OCI-LY3 (cell line): Measurements from ENCODE around the gene DYNC1I1.

Source experiments
- H2AFZ ChIP-seq: fragments of 200-600, 300-600 bp; shearing (Covaris generic); 2 replicates; pipeline ENCODE4 v1.6.0; 2014; ENCODE audit warnings: antibody characterized with exemption, low read depth, low read length
- H3K27ac ChIP-seq: fragments of 200-600, 300-600 bp; sonication (generic); 2 replicates; pipeline ENCODE4 v1.5.1; 2014; ENCODE audit warnings: mild to moderate bottlenecking, low read length, moderate library complexity, mixed read lengths
- H3K27me3 ChIP-seq: fragments of 200-600, 300-600 bp; sonication (generic); 2 replicates; pipeline ENCODE4 v1.6.1; 2014; ENCODE audit warnings: low read depth, low read length, mixed read lengths
- H3K36me3 ChIP-seq: fragments of 200-600, 300-600 bp; sonication (generic); replicated peaks from 2 replicates; pipeline ENCODE3; 2014; ENCODE audit warnings: low read depth, low read length, mixed read lengths
- H3K4me1 ChIP-seq: fragments of 300-600, 200-600 bp; sonication (generic); 2 replicates; pipeline ENCODE4 v1.6.1; 2014; ENCODE audit warnings: low read length, mixed read lengths
- H3K4me2 ChIP-seq: fragments of 200-600, 300-600 bp; sonication (generic); 2 replicates; pipeline ENCODE4 v1.6.1; 2014; ENCODE audit warnings: low read length, mixed read lengths
- H3K4me3 ChIP-seq: fragments of 300-600, 200-600 bp; sonication (generic); 2 replicates; pipeline ENCODE4 v1.5.1; 2014; ENCODE audit warnings: antibody characterized with exemption, mild to moderate bottlenecking, low read length, moderate library complexity
- H3K79me2 ChIP-seq: fragments of 300-600, 200-600 bp; shearing (Covaris generic); 2 replicates; pipeline ENCODE4 v1.6.1; 2014; ENCODE audit warnings: mild to moderate bottlenecking, low read length, mixed read lengths
- H3K9ac ChIP-seq: fragments of 300-600, 200-600 bp; shearing (Covaris generic); 2 replicates; pipeline ENCODE4 v1.6.0; 2014; ENCODE audit warnings: mild to moderate bottlenecking, low read length, moderate library complexity
- H3K9me3 ChIP-seq: fragments of 200-600, 300-600 bp; shearing (Covaris generic); 2 replicates; pipeline ENCODE4 v1.6.1; 2014; ENCODE audit warnings: low read length, mixed read lengths; ENCODE audit not compliant: insufficient read depth
- H4K20me1 ChIP-seq: fragments of 200-600, 300-600 bp; sonication (generic); 2 replicates; pipeline ENCODE4 v1.6.1; 2016; ENCODE audit warnings: low read length, mixed read lengths; ENCODE audit not compliant: insufficient read depth
- CTCF ChIP-seq: fragments of 200-600, 300-600 bp; sonication (generic); IDR thresholded peaks from 2 replicates; pipeline ENCODE4 v1.5.1; 2014; ENCODE audit warnings: antibody characterized with exemption, low read length, low read depth
- EZH2phosphoT487 ChIP-seq: fragments of 200-600 bp; shearing (Covaris generic); IDR thresholded peaks from 2 replicates; pipeline ENCODE4 v1.6.1; 2018; ENCODE audit warnings: antibody characterized with exemption, mixed run types, low read depth

The DYNC1I1 gene

GRCh38 chr7:96085953-96086352 lies 313.6 kb downstream of the DYNC1I1 start:
- no peak overlapping the region for H3K27ac ChIP-seq
- no peaks in the 10 kb centered on the region for H3K36me3 ChIP-seq
- no peaks in the 10 kb centered on the region for H4K20me1 ChIP-seq
- H2AFZ ChIP-seq = no peak overlapping the region
- H3K4me3 ChIP-seq = no peak overlapping the region
- no peaks in the 10 kb centered on the region for H3K79me2 ChIP-seq
- TF ChIP-seq CTCF (no peak), EZH2phosphoT487 (no peak)
- no peak overlapping the region for H3K4me2 ChIP-seq
- no peak overlapping the region for H3K9ac ChIP-seq
- no peaks in the 10 kb centered on the region for H3K9me3 ChIP-seq
- H3K4me1 ChIP-seq = no peaks in the 10 kb centered on the region
- peaks cover 5% of the 10 kb centered on the region; the same call in 1 of the 2 replicates for H3K27me3 ChIP-seq

GRCh38 chr7:96088579-96088978 lies 316.2 kb downstream of the DYNC1I1 start:
- Histone ChIP-seq H3K79me2 (no peaks in the 10 kb centered on the region), H3K4me2 (no peak overlapping the region), H3K4me1 (no peaks in the 10 kb centered on the region), H3K9me3 (no peaks in the 10 kb centered on the region), H3K27me3 (peaks cover 12% of the 10 kb centered on the region), H3K4me3 (no peak overlapping the region), H3K27ac (no peak overlapping the region), H2AFZ (no peak overlapping the region), H4K20me1 (no peaks in the 10 kb centered on the region), H3K9ac (no peak overlapping the region), H3K36me3 (no peaks in the 10 kb centered on the region)
- no peak for TF ChIP-seq CTCF
- no peak for TF ChIP-seq EZH2phosphoT487

- H3K9ac ChIP-seq = no peak overlapping the region
- no peaks in the 10 kb centered on the region for H4K20me1 ChIP-seq
- H3K4me2 ChIP-seq = no peak overlapping the region
- H2AFZ ChIP-seq = no peak overlapping the region
- no peaks in the 10 kb centered on the region for H3K79me2 ChIP-seq
- H3K27me3 ChIP-seq = peaks cover 12% of the 10 kb centered on the region
- H3K9me3 ChIP-seq = no peaks in the 10 kb centered on the region
- no peaks in the 10 kb centered on the region for H3K36me3 ChIP-seq
- H3K27ac ChIP-seq = no peak overlapping the region
- H3K4me3 ChIP-seq = no peak overlapping the region
- no peaks in the 10 kb centered on the region for H3K4me1 ChIP-seq
- TF ChIP-seq EZH2phosphoT487 (no peak), CTCF (no peak)
These were observed 317.2 kb downstream of the DYNC1I1 start for GRCh38 chr7:96089511-96089910.

- no peak overlapping the region for H2AFZ ChIP-seq
- H3K4me2 ChIP-seq = no peak overlapping the region
- H3K27ac ChIP-seq = no peak overlapping the region
These were observed 318.4 kb downstream of the DYNC1I1 start for GRCh38 chr7:96090756-96091155.

More at GRCh38 chr7:96090756-96091155, 318.4 kb downstream of the DYNC1I1 start:
- H3K79me2 ChIP-seq = no peaks in the 10 kb centered on the region
- no peaks in the 10 kb centered on the region for H3K9me3 ChIP-seq
- peaks cover 14% of the 10 kb centered on the region for H3K27me3 ChIP-seq
- H3K4me1 ChIP-seq = no peaks in the 10 kb centered on the region
- H4K20me1 ChIP-seq = no peaks in the 10 kb centered on the region
- no peak overlapping the region for H3K9ac ChIP-seq
- H3K36me3 ChIP-seq = no peaks in the 10 kb centered on the region
- no peak overlapping the region for H3K4me3 ChIP-seq
- TF ChIP-seq EZH2phosphoT487 (no peak), CTCF (no peak)
